CD4-positive, alpha-beta T cell treated with Interleukin-10 for 1 hour (primary cell): ENCODE results near the gene NANOG.
A peak's percentile ranks its signal among the peaks of the same experiment; 100 is the strongest.
"Not testable (repeated sequence)": the region's sequence is repeated elsewhere in the genome, so short reads cannot be mapped to it uniquely, and the experiment has no call there.

Experiments
- DNase-seq: peaks from one replicate; pipeline ENCODE4 v3.0.0-alpha.2; 2020

NANOG gene

GRCh38 chr12:7788884-7789528 lies at the start of gene NANOG:
NANOG (plus strand) TSS chr12:7789402; CDS start chr12:7789615, 213 bp downstream.
- not testable (repeated sequence) for DNase-seq

GRCh38 chr12:7747246-7747645 lies 42.0 kb upstream of the NANOG start, which contains the start of gene CLEC4C:
CLEC4C (minus strand) TSS chr12:7747375; CDS start chr12:7747348, 27 bp downstream.
- DNase-seq: no peak

GRCh38 chr12:7748852-7749251 lies 40.4 kb upstream of the NANOG start:
- no peak for DNase-seq

- DNase-seq: no peak
These were observed 39.8 kb upstream of the NANOG start for GRCh38 chr12:7749442-7749841.

- no peak for DNase-seq
These were observed 38.9 kb upstream of the NANOG start for GRCh38 chr12:7750350-7750749.

GRCh38 chr12:7751394-7751793 lies 37.8 kb upstream of the NANOG start:
- DNase-seq: no peak

GRCh38 chr12:7751941-7752922 lies 37.0 kb upstream of the NANOG start:
- peak; percentile 20 for DNase-seq

GRCh38 chr12:7755668-7756067 lies 33.5 kb upstream of the NANOG start:
- DNase-seq: peak; percentile 43

GRCh38 chr12:7756993-7757392 lies 32.2 kb upstream of the NANOG start:
- DNase-seq: no peak

GRCh38 chr12:7758766-7759140 lies 30.4 kb upstream of the NANOG start:
- DNase-seq: no peak

- DNase-seq: no peak
These were observed 19.2 kb upstream of the NANOG start for GRCh38 chr12:7769999-7770398.

GRCh38 chr12:7781274-7781673 lies 7.9 kb upstream of the NANOG start:
- DNase-seq: no peak

- DNase-seq: no peak
These were observed 7.1 kb upstream of the NANOG start for GRCh38 chr12:7782055-7782454.

GRCh38 chr12:7783433-7783832 lies 5.8 kb upstream of the NANOG start:
- DNase-seq: not testable (repeated sequence)

GRCh38 chr12:7784701-7785100 lies 4.5 kb upstream of the NANOG start:
- no peak for DNase-seq

GRCh38 chr12:7787574-7788293 lies 1.5 kb upstream of the NANOG start:
- no peak for DNase-seq

GRCh38 chr12:7788294-7788660 lies 925 bp upstream of the NANOG start:
- no peak for DNase-seq

GRCh38 chr12:7793211-7793610 lies 4.0 kb downstream of the NANOG start:
- DNase-seq: no peak

- DNase-seq: not testable (repeated sequence)
These were observed 8.1 kb downstream of the NANOG start for GRCh38 chr12:7797269-7797668.

GRCh38 chr12:7797698-7798398 lies 8.6 kb downstream of the NANOG start:
- DNase-seq: no peak

- DNase-seq: not testable (repeated sequence)
These were observed 9.6 kb downstream of the NANOG start for GRCh38 chr12:7798750-7799308.

- DNase-seq: no peak
These were observed 12.3 kb downstream of the NANOG start for GRCh38 chr12:7801460-7801859.
